ENCODE measurements around the gene CRELD2.

DNA sequence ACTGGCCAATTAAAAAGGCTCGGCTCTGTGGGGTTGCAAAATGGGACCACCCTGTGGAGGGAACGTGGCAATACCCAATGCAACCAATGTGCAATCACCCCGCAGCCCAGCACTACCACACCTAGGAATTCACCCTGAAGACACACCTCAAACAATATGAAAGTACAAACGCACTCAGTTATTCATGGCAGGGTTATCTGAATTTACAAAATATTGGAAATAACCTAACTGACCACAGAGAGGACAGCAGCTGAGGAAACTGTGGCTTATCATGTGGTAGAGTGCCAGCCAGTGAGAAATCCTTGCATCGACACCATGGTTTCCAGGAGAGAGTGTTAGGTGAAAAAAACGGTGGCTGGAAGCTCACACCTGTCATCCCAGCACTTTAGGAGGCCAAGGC, 18.9 kb upstream of the CRELD2 start:
- TF ChIP-seq POLR2AphosphoS5 (IDR thresholded peaks at IDR 0.05; ENCODE audit: low read depth) (no peak), EZH2phosphoT487 (IDR thresholded peaks at IDR 0.05; ENCODE audit: unreplicated experiment) (no peak)
- TF ChIP-seq, protein P1, sequence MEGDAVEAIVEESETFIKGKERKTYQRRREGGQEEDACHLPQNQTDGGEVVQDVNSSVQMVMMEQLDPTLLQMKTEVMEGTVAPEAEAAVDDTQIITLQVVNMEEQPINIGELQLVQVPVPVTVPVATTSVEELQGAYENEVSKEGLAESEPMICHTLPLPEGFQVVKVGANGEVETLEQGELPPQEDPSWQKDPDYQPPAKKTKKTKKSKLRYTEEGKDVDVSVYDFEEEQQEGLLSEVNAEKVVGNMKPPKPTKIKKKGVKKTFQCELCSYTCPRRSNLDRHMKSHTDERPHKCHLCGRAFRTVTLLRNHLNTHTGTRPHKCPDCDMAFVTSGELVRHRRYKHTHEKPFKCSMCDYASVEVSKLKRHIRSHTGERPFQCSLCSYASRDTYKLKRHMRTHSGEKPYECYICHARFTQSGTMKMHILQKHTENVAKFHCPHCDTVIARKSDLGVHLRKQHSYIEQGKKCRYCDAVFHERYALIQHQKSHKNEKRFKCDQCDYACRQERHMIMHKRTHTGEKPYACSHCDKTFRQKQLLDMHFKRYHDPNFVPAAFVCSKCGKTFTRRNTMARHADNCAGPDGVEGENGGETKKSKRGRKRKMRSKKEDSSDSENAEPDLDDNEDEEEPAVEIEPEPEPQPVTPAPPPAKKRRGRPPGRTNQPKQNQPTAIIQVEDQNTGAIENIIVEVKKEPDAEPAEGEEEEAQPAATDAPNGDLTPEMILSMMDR (conservative IDR thresholded peaks at IDR 0.05; ENCODE audit: low read depth in 2 of 2) = no peak

All from GM23338 (cell line).